IMR-90 (cell line): ENCODE results near the gene ADGRG7. TPM values are rescaled to one million over a fixed set of nuclear protein-coding genes. Genes with fewer than 3 reads are reported as not detected.
"Not testable (repeated sequence)": the region's sequence is repeated elsewhere in the genome, so short reads cannot be mapped to it uniquely, and the experiment has no call there.

Source experiments
- ATAC-seq: fragments of 200-7000 bp; cut with Tn5 transposase; 2 replicates; pipeline ENCODE4 v1.9.1; 2020; ENCODE audit warnings: low read depth, mild to moderate bottlenecking, moderate library complexity
- BruUV-seq: library from RNA; stranded (reverse); fragments of 400-500 nt; replicated peaks from 2 replicates; lab custom pipeline; 2021; lab: Mats Ljungman, UMichigan
- CTCF ChIA-PET: fragments of 300-600 bp; formaldehyde crosslinking; extraction: SDS; loops from one replicate; lab custom pipeline; 2021; ENCODE audit warnings: antibody characterized with exemption; lab: Yijun Ruan, JAX
- POLR2A ChIA-PET: fragments of 300-600 bp; sonication (Branson Sonifier 250); formaldehyde crosslinking; loops from one replicate; lab custom pipeline; 2022; ENCODE audit warnings: antibody characterized with exemption; ENCODE audit not compliant: unreplicated experiment; lab: Charles Lee
- DNase-seq: peaks from one replicate; pipeline ENCODE4 v3.0.0; 2013
- H2AFZ ChIP-seq: replicated peaks from 2 replicates; pipeline ENCODE3; 2013; ENCODE audit warnings: low read length, mild to moderate bottlenecking; ENCODE audit not compliant: poor library complexity
- H2AK5ac ChIP-seq: 2 replicates; pipeline ENCODE4 v1.6.1; 2013; ENCODE audit warnings: low read depth, low read length, inconsistent platforms
- H2AK9ac ChIP-seq: replicated peaks from 2 replicates; pipeline ENCODE3; 2013; ENCODE audit warnings: mild to moderate bottlenecking, low read depth, low read length, moderate library complexity; ENCODE audit not compliant: poor library complexity
- H2BK120ac ChIP-seq: 2 replicates; pipeline ENCODE4 v1.6.1; 2013; ENCODE audit warnings: low read depth, low read length, inconsistent platforms
- H2BK15ac ChIP-seq: 3 replicates; pipeline ENCODE4 v1.6.1; 2013; ENCODE audit warnings: low read depth, low read length, inconsistent platforms
- H2BK20ac ChIP-seq: 2 replicates; pipeline ENCODE4 v1.6.1; 2013; ENCODE audit warnings: low read depth, mild to moderate bottlenecking, inconsistent platforms, low read length, moderate library complexity
- H2BK5ac ChIP-seq: 2 replicates; pipeline ENCODE4 v1.6.1; 2013; ENCODE audit warnings: mild to moderate bottlenecking, low read depth, low read length, inconsistent platforms; ENCODE audit not compliant: poor library complexity, severe bottlenecking
- H3K14ac ChIP-seq: replicated peaks from 2 replicates; pipeline ENCODE4 v1.6.1; 2013; ENCODE audit warnings: low read depth, low read length, inconsistent platforms
- H3K18ac ChIP-seq: 2 replicates; pipeline ENCODE4 v1.6.1; 2013; ENCODE audit warnings: low read depth, low read length, control low read depth
- H3K23ac ChIP-seq: 2 replicates; pipeline ENCODE4 v1.6.1; 2013; ENCODE audit warnings: low read depth, low read length, inconsistent platforms
- H3K27ac ChIP-seq: 2 replicates; pipeline ENCODE4 v1.5.1; 2013; ENCODE audit warnings: mild to moderate bottlenecking, control low read depth, low read length; ENCODE audit not compliant: insufficient read depth
- H3K27me3 ChIP-seq: 2 replicates; pipeline ENCODE4 v1.6.1; 2013; ENCODE audit warnings: low read length; ENCODE audit not compliant: control insufficient read depth, insufficient read depth
- H3K36me3 ChIP-seq: 2 replicates; pipeline ENCODE4 v1.6.1; 2013; ENCODE audit warnings: low read length, mixed read lengths; ENCODE audit not compliant: control insufficient read depth, insufficient read depth
- H3K4ac ChIP-seq: 2 replicates; pipeline ENCODE4 v1.6.1; 2013; ENCODE audit warnings: low read depth, low read length, inconsistent platforms
- H3K4me1 ChIP-seq: 2 replicates; pipeline ENCODE4 v1.6.1; 2013; ENCODE audit warnings: low read length, mixed read lengths; ENCODE audit not compliant: control insufficient read depth, insufficient read depth
- H3K4me2 ChIP-seq: 2 replicates; pipeline ENCODE4 v1.6.1; 2013; ENCODE audit warnings: low read depth, mild to moderate bottlenecking, control low read depth, low read length, moderate library complexity
- H3K4me3 ChIP-seq: 2 replicates; pipeline ENCODE4 v1.5.1; 2013; ENCODE audit warnings: low read depth, mild to moderate bottlenecking, control low read depth, low read length, moderate library complexity; ENCODE audit not compliant: insufficient read depth
- H3K56ac ChIP-seq: 2 replicates; pipeline ENCODE4 v1.6.1; 2013; ENCODE audit warnings: low read length, inconsistent platforms; ENCODE audit not compliant: insufficient read depth; ENCODE audit errors: extremely low read depth
- H3K79me1 ChIP-seq, 2 experiments: 2 replicates each; pipeline ENCODE4 v1.6.1; 2013; ENCODE audit warnings: low read length in 2 of 2, inconsistent platforms in 1 of 2, low read depth in 1 of 2
- H3K9ac ChIP-seq: 2 replicates; pipeline ENCODE4 v1.6.1; 2013; ENCODE audit warnings: low read depth, low read length, control low read depth
- H3K9me1 ChIP-seq: 2 replicates; pipeline ENCODE4 v1.6.1; 2013; ENCODE audit warnings: low read length, inconsistent platforms; ENCODE audit not compliant: insufficient read depth
- H3K9me3 ChIP-seq: 2 replicates; pipeline ENCODE4 v1.6.1; 2013; ENCODE audit warnings: low read length; ENCODE audit not compliant: control insufficient read depth, insufficient read depth
- H4K20me1 ChIP-seq: 2 replicates; pipeline ENCODE4 v1.6.1; 2013; ENCODE audit warnings: low read length, inconsistent platforms; ENCODE audit not compliant: insufficient read depth
- H4K5ac ChIP-seq: 2 replicates; pipeline ENCODE4 v1.6.1; 2013; ENCODE audit warnings: mild to moderate bottlenecking, low read depth, low read length, control low read depth
- H4K8ac ChIP-seq, 2 experiments: 2 replicates each; pipeline ENCODE4 v1.6.1; 2013; ENCODE audit warnings: low read depth in 2 of 2, low read length in 2 of 2, control low read depth in 1 of 2, inconsistent platforms in 1 of 2
- H4K91ac ChIP-seq: 2 replicates; pipeline ENCODE4 v1.6.1; 2013; ENCODE audit warnings: low read depth, low read length, inconsistent platforms; ENCODE audit not compliant: insufficient read depth
- WGBS, 2 experiments: methylation state at CpG; one replicate each; pipeline versions ENCODE4 v1.1.5 to v1.1.7; 2013; ENCODE audit warnings: missing lambda C conversion rate in 2 of 2; ENCODE audit not compliant: insufficient read length in 1 of 2; ENCODE audit errors: extremely low coverage in 2 of 2; 5-methylcytosine and 5-hydroxymethylcytosine counted together
- dilution Hi-C: fragments of 300-500 bp; cut with HindIII; formaldehyde crosslinking; loops from one replicate; pipeline ENCODE4 v1.14.3; 2018; ENCODE audit warnings: low sequenced_read_pairs; ENCODE audit not compliant: unreplicated experiment
- in situ Hi-C: fragments of 300-500 bp; cut with MboI; formaldehyde crosslinking; loops from 3 replicates; pipeline ENCODE4 v1.14.3; 2019; ENCODE audit warnings: low sequenced_read_pairs, inconsistent platforms, mixed read lengths
- intact Hi-C: fragments of 100-400 bp; cut with micrococcal nuclease; formaldehyde crosslinking; loops from 2 replicates; pipeline ENCODE4 v1.10.0; 2022
- polyA plus RNA-seq, 3 experiments: library from polyadenylated mRNA; depleted of rRNA; stranded (reverse); fragments of >200 nt; gene quantifications; 2 replicates each; pipeline ENCODE4 v1.2.3, GENCODE V29; 2012; ENCODE audit warnings: low replicate concordance in 1 of 3
- total RNA-seq: library from RNA; depleted of rRNA; stranded (reverse); fragments of >200 nt; gene quantifications from 2 replicates; pipeline ENCODE4 v1.2.3, GENCODE V29; 2012

The ADGRG7 gene
- total and polyA plus RNA-seq, 2 of the 4 experiments (the other 2 are of a cell fraction), result not detected

DNA sequence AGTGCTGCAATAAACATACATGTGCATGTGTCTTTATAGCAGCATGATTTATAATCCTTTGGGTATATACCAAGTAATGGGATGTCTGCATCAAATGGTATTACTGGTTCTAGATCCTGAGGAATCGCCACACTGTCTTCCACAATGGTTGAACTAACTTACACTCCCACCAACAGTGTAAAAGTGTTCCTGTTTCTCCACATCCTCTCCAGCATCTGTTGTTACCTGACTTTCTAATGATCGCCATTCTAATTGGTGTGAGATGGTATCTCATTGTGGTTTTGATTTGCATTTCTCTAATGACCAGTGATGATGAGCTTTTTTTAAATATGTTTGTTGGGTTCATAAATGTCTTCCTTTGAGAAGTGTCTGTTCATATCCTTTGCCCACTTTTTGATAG, 61.6 kb downstream of the ADGRG7 start:
- CTCF ChIA-PET, H2BK20ac ChIP-seq: not testable (repeated sequence)

More for the DNA sequence above, 61.6 kb downstream of the ADGRG7 start:
- H3K18ac ChIP-seq, H3K9me1 ChIP-seq, H2AK5ac ChIP-seq, H2BK120ac ChIP-seq, H3K4ac ChIP-seq, H3K27ac ChIP-seq, H3K4me2 ChIP-seq, in situ Hi-C loops, H3K14ac ChIP-seq, H2AK9ac ChIP-seq, H3K56ac ChIP-seq, dilution Hi-C loops, intact Hi-C loops, H3K27me3 ChIP-seq, H4K20me1 ChIP-seq, H3K9ac ChIP-seq, H3K79me1 ChIP-seq, H3K4me1 ChIP-seq, ATAC-seq, BruUV-seq, H4K8ac ChIP-seq, POLR2A ChIA-PET, H3K9me3 ChIP-seq, H2AFZ ChIP-seq, H3K36me3 ChIP-seq, H3K4me3 ChIP-seq, H2BK15ac ChIP-seq, H4K5ac ChIP-seq, H4K91ac ChIP-seq, DNase-seq, H2BK5ac ChIP-seq, H3K23ac ChIP-seq: not testable (repeated sequence)
- no CpG with 5 or more reads among the region's 2 CpGs for WGBS, 2 experiments
